Dermis microvascular lymphatic vessel endothelial cell (primary cell): ENCODE data around the gene MST1R. TPM values are rescaled to one million over a fixed set of nuclear protein-coding genes. Genes with fewer than 3 reads are reported as not detected.

ENCODE experiments used
- DNase-seq, 2 donors: peaks; one replicate each; pipeline versions ENCODE4 v3.0.0 to v3.0.0-alpha.2; 2010; ENCODE audit warnings: low read depth in 2 of 2
- total RNA-seq: library from RNA; depleted of rRNA; stranded (reverse); fragments of >200 nt; gene quantifications from 2 replicates; pipeline ENCODE4 v1.2.1, GENCODE V29; 2014

MST1R gene
- total RNA-seq, 1 donor from 2014 or later: 0.13 TPM

GRCh38 chr3:49878686-49879085 is 25.0 kb downstream of the MST1R start:
- no peak for DNase-seq

- no peak for DNase-seq
Observed at GRCh38 chr3:49877716-49878115, 26.0 kb downstream of the MST1R start.

- no peak for DNase-seq
Observed at GRCh38 chr3:49876567-49876966, 27.1 kb downstream of the MST1R start.

GRCh38 chr3:49873623-49874022 is 30.1 kb downstream of the MST1R start:
- DNase-seq: no peak

GRCh38 chr3:49872801-49873281 is 30.8 kb downstream of the MST1R start:
- DNase-seq: no peak

GRCh38 chr3:49871531-49872153 is 32.0 kb downstream of the MST1R start:
- no peak for DNase-seq

- no peak for DNase-seq
Observed at GRCh38 chr3:49869525-49870126, 34.0 kb downstream of the MST1R start, which contains the start of gene CAMKV. CAMKV (minus strand) TSS chr3:49869906; CDS start chr3:49862388, 7,518 bp downstream.

GRCh38 chr3:49868862-49869466 is 34.7 kb downstream of the MST1R start:
- no peak for DNase-seq

GRCh38 chr3:49867871-49868321 is 35.8 kb downstream of the MST1R start:
- peak; percentile 5 to 42 for DNase-seq

- no peak for DNase-seq
Observed at GRCh38 chr3:49867400-49867799, 36.3 kb downstream of the MST1R start.

GRCh38 chr3:49865198-49865784 is 38.4 kb downstream of the MST1R start:
- DNase-seq: no peak

- DNase-seq: no peak
Observed at GRCh38 chr3:49864505-49864904, 39.2 kb downstream of the MST1R start.

- DNase-seq: no peak
Observed at GRCh38 chr3:49859576-49860305, 43.9 kb downstream of the MST1R start.

- DNase-seq: peak; percentile 81 to 93
Observed at GRCh38 chr3:49856181-49857005, 47.3 kb downstream of the MST1R start, which contains the start of gene TRAIP. TRAIP (minus strand) TSS chr3:49856564; CDS start chr3:49856453, 111 bp downstream.

GRCh38 chr3:49855662-49856061 is 48.0 kb downstream of the MST1R start:
- DNase-seq: no peak

- DNase-seq: no peak
Observed at GRCh38 chr3:49845694-49846093, 58.0 kb downstream of the MST1R start.

- no peak for DNase-seq
Observed at GRCh38 chr3:49844464-49845183, 59.0 kb downstream of the MST1R start.

- no peak for DNase-seq
Observed at GRCh38 chr3:49842843-49843517, 60.7 kb downstream of the MST1R start.

GRCh38 chr3:49841806-49842205 is 61.9 kb downstream of the MST1R start:
- no peak for DNase-seq
